ENCODE results near the gene GNAS.
A peak's percentile ranks its signal among the peaks of the same experiment; 100 is the strongest.

Gene GNAS

DNA sequence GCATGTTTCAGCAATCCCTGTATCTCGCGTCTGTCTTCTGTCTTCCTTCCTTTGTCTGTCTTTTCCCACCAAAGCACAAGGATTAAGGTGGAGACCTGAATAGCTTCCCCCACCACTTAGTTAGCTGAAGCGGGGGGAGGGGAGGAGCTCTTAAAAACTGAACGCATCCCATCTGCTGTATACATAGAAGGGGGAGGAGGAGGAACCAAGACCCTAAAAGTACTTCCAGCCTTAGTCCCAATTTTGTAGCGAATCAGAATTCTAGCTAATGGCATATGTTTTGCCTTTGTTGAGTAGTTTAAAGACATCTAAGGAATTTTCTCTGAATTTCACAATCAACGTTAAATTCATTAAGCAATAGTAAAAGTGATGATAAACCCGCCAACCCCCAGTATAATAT is 47.9 kb downstream of the GNAS start:
- DNase-seq: no peak

DNA sequence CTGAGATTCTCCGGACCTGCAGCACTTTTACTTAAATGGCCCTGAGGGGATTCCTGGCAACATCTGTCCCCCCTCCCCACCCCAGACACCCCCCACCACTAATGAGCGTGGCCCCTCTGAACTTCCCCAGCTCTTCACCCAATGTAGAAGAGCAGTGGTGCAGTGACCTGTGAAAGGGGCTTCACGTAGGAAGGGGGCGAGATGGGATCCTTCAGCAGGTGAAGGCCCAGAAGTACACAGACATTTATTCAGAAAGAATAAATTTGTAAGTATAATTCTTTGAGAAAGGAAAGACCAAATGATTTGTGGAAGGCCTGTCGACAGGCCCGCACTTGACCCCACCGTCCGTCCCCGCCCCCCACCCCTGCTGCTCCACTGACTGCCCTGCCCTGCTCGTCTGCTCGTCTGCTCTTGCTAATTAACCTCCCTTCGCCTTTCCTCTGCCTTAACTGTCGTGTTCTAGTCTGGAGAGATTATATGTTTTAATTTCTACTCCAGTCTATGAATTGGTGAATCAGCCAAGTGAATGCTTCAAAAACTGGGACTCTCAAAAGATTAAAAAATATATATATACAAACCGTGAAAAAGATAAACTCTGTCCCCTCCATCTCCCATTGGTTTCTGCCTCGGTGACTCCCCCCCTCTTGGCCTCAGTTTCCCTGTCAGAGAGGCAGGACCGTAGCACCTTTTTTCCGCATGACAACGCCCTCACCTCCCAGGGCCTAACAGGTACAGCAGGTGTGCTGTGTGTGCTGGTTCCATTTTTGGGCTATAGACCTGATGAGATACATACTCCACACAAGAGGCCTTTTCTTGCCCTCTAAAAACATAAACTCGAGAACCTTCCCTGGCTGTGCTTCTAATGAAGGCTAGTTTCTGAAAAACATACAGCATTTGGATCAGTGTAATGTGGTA is 49.2 kb downstream of the GNAS start:
- no peak for DNase-seq

DNA sequence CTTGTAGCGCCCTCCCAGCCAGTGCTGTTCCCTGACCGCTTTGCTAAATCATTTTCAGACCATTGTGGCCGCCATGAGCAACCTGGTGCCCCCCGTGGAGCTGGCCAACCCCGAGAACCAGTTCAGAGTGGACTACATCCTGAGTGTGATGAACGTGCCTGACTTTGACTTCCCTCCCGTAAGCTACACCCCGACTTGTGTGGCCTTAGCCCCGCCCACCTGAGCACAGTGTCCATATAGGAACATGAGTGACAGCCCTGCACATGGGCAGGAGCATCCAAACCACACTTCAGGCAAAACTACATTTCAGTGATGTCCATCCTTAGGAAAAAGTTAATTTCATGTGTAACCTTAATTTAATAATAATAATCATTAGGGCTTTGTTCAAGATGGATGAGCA is 51.1 kb downstream of the GNAS start:
- no peak for DNase-seq

DNA sequence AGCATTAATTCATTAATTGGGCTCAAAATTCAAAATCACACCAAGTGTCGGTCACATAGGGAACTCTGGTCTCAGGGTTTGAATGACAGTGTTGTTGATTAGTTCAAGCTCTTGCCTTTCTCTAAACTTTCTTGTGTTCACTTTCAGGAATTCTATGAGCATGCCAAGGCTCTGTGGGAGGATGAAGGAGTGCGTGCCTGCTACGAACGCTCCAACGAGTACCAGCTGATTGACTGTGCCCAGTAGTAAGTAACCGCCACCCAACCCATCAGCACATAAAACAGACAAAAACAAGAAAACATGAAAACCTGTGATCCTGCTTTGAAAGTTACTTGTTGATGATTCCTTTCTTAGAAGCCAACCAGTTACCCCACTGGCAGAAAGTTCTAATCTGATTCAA is 52.7 kb downstream of the GNAS start:
- DNase-seq: no peak

DNA sequence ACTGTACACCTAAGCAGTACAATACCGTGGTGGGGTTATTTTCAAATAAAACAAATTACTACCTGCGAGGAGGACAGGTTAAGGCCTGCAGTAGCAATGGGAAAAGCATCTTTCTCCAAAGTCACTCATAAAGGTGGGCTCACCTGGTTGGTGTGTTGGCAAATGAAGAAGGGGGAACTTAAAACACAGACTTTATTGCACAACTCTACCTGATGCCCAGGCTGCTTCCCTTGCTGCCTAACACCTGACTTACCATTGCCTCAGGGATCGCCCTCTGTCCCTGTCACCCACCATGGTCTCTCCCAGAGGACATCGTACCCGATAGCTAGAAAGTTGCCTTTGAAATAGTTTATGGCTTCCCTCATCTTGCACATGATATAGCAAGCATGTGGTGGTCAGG is 53.6 kb downstream of the GNAS start:
- no peak for DNase-seq

DNA sequence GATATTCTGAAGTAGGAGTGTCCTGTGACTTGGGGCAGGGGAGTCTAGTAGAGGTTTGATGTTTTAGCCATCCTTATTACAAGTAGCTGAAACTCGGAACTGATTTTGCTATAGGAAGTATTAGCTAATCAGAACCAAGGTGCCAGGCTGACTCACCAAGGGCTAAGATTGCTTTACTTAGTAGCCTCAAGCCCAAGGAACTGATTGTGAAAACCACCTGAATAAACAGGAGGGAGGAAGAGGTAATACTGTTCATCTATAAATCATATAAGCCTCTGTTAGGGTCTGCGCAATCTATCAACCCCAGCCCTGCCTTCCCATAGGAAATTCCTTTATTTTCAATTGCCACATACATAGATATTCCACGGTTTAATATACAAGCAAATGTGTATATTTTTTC is 54.4 kb downstream of the GNAS start:
- DNase-seq: peak; percentile 23

DNA sequence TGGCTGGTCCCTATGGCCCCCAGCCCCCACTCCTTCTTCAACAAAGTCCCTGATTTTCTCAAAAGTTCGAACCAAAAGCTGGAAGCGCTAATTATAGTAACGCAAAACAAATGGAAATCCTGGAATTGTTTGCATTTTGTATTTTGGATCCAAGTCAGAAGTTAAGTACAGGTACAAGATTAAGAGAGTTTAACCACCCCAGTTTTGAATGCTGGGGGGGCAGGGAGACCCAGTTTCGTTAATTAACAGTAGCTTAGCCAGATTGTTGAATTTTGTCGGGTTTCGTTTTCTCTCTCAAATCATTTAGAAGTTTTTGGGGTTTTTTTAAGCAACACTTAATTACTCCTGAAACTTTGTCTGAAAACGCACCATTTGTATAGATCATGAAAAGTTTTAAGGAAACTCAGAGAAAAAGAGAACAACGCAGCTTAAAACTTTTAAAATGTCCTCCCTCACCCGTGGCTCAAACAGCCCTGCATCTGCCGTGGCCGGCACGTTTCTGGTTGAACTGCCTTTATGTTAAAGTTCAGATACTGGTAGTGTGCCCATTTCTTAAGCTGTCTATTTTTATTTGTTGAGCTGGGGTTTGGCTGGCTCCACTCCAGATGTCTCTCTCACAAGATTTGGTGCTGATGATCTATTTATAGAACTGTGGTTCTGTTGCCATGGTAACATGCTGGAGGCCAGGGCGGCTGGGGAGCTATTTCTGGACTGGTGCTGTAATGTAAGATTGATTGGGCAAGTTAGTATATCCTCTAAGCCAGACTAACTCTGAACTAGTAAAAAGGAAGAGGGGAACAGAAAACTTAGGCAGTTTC is 55.0 kb downstream of the GNAS start:
- DNase-seq: peak; percentile 97

DNA sequence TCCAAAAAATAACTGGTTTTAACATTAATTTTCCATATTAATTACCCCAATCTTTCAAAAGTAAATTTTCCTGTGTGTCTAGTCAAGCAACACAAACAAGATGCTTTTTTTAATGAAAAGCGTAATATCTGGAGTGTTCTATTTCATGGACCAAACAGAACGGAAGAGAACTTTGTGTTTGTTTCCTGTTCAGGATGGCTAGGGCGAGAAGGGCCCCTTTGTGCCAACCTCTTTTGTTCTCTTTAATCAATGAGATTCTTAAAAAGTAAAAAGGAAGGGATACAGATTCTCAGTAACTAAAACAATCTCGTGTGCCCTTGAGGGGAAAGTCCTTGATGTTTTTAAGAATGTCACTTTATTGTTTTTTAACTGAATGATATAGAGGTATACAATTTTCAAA is 55.7 kb downstream of the GNAS start:
- DNase-seq: no peak

DNA sequence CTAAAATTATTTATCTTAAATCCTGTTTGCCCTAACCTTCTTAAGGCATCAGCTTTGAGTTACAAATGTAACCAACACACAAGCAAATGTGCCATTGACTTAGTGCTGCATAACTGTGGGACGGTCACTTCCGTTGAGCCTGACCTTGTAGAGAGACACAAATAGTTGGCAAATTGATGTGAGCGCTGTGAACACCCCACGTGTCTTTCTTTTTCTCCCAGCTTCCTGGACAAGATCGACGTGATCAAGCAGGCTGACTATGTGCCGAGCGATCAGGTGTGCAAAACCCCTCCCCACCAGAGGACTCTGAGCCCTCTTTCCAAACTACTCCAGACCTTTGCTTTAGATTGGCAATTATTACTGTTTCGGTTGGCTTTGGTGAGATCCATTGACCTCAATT is 56.4 kb downstream of the GNAS start:
- no peak for DNase-seq

DNA sequence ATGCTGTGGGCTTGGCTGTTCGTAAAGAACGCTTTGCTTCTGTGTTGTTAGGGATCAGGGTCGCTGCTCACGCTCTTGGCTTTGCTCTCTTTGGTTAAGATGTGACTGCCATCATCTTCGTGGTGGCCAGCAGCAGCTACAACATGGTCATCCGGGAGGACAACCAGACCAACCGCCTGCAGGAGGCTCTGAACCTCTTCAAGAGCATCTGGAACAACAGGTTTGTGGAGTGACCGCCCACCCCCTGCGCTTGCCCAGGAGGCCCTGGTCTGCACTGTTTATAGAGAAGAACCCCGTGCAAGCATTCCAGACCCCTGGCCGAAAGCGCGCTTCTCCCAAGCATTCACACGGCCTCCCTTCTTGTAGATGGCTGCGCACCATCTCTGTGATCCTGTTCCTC is 57.1 kb downstream of the GNAS start:
- DNase-seq: no peak

DNA sequence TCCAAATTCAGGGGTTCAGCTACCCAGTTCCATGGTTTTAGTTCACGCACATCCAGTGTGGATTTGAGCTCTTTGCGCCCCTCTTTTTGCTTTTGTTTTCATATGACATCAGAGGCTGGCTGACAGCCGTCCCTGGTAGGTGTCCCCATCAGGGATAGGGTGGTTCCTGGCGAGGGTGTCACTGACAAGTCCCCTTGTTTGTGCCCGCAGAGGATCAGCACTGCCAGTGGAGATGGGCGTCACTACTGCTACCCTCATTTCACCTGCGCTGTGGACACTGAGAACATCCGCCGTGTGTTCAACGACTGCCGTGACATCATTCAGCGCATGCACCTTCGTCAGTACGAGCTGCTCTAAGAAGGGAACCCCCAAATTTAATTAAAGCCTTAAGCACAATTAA is 58.0 kb downstream of the GNAS start:
- DNase-seq: no peak

DNA sequence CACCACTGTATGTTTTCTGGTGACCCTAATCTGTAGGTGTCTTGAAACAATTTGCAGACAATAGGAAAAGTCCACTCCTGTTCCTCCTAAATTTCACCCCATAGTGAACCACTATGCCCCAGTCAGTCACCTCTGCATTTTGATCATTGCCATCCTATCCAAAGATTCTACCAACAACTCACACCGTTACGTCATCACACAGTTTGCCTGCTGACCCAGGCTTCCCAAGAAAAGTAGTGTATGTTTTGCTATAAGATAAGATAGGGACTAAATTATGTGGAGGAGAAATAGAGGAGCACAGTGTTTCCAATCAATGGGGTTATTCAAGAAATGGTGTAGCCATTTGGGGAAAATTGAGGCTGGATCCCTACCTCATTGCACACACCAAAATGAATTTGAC is 58.8 kb downstream of the GNAS start:
- DNase-seq: no peak

DNA sequence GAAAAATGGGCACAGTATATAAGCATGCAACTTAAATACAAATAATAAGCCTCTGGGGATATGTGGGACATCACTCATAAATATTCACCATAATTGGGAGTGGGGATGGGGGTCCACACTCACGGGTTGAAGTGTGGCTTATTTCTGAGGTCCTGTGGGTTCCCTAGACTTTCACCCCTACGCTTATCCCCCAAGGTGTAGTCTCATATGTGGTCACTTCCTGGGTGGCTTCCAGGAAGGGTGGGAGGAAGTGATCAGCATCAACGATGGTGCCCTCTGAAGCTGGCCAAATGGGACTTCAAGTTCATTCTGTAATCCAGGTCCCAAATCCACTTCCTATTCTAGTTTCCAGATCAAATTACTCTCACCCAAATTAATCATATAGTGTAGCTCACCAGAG is 59.5 kb downstream of the GNAS start:
- no peak for DNase-seq

DNA sequence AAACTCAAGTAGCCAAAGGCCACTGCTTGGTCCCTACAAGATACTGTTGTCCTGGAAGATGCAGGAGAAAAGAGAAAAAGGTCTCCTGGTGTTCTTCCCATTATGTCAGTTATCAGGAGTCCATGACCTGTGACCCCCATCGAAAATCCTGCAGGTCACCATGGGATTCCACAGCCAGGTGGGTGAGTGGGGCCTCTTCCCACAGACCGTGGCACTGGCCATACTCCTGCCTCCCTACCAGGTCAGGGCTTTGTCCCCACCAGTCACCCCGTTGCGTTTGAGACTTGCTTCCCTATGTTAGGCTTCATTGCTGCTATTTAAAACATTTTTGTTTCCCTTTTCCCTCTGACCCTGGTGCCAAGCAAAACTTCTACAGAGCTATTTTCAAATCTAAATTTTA is 60.6 kb downstream of the GNAS start:
- DNase-seq: no peak

DNA sequence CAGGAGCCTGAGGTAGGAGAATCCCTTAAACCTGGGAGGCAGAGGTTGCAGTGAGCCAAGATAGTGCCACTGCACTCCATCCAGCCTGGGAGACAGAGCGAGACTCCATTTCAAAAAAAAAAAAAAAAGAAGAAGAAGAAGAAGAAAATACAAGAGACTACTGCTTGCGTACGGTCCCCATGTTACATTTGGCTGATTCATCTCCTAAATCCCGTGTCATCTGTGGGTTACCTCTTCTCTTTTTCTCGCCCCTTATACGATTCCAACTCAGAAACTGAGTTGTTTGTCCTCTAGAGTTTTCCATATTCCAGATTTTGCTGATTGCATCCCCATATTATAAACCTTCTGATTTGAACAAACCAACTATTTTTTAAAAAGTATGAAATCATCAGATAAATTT is 66.1 kb downstream of the GNAS start:
- no peak for DNase-seq

DNA sequence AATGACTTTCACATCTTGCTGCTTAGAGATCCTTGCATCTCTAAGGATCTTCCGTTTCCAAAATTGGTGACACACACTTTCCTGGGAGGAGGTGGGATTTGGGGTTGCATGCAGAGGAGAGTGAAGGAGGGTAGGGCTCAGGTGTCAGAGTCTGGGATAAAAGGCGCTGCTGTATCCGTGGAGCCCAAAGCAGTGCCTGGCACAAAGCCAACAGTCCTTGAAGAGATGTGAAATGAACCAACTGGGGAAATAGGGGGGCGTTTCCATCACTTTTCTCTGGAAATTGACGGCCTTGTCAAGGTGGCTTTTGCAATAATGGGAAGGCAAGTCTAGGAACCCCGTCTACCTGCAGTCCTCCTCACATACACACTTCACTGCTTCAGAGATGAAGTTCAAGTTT is 69.0 kb downstream of the GNAS start:
- DNase-seq: no peak

DNA sequence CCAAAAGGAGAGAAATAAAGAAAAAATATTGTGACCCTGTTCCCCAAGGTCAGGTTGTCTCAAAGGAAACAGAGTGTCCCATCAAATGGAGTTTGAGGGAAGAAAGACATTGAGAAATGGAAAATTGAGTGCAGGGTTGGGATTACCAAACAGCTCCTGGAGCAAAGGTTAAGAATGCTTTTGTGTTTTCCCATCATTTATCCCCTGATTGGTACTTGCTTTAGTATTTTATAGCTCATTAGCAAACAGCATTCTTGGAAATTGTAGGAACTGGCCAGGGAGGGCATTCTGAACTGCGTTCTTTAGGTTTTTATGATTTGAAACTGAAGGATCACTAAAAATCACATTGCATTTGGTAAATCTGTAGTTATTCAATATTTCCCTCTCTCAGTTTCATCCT is 69.5 kb downstream of the GNAS start:
- no peak for DNase-seq

DNA sequence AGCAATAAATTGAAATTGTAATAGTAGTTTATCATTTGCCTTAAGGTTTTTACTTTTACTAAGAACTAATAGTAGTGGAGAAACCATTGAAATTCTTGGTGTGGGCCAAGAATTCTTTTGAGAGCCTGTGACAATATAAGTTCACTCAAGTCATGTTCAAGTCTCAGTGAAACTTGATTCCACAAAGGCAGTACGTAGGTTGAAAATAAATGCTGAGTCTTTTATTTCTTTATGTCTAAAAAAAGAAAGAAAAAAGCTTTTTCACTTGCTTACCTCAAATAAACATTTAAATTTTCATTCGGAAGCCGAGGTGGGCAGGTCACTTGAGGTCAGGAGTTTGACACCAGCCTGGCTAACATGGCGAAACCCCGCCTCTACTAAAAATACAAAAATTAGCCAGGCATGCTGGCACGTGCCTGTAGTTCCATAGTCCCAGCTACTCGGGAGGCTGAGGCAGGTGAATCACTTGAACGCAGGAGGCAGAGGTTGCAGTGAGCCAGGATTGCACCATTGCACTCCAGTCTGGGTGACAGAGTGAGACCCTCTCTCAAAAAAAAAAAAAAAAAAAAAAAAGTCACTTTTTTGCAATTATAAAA is 70.7 kb downstream of the GNAS start:
- DNase-seq: no peak

DNA sequence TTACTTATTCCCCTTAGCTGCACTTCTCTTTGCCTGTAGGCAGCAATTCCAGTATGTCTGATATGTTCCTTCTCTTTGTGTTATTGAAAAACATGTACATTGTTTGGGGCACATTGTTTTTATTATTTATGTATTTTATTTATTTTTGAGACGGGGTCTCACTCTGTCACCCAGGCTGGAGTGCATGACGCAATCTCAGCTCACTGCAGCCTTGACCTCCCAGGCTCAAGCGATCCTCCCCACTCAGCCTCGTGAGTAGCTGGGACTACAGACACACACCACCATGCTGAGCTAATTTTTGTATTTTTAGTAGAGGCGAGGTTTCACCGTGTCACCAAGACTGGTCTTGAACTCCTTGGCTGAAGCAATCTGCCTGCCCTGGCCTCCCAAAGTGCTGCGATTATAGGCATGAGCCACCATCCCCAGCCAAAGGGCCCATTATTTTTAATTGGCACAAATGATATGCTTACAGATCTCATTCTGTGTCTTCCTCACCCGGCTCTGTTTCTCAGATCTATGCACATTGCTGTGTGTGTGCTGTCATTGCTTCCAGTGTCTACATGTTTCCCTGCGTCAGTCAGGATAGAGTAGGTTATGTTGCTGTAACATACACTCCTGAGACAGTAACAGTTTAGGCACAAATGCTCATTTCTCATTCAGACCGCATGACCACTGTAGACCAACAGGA is 74.4 kb downstream of the GNAS start:
- no peak for DNase-seq

DNA sequence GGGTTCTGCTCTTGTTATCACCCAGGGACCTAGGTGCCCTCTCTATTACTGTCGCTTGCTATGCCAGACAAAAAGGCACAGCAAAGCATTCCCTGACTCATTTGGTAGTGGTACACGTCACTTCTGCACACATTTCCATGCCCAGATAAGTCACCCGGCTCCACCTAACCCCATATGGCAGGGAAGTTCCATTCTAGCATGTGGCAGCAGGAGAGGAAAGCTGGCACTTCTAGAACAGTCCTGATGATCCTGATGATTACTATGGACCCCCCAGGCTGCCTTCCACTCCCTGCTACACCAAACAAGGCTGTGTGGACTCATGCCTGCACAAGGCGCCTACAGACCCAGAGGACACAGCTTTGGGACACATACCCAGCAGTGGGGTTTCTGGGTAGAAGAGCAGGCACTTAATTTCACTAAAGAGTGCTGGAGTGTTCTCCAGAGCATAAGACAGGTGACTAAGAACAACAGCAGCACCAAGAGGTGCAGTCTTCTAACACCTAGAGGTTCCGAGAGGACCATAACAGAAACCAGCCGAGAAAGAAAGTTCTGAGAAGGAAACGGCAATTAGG is 75.1 kb downstream of the GNAS start:
- DNase-seq: no peak

DNA sequence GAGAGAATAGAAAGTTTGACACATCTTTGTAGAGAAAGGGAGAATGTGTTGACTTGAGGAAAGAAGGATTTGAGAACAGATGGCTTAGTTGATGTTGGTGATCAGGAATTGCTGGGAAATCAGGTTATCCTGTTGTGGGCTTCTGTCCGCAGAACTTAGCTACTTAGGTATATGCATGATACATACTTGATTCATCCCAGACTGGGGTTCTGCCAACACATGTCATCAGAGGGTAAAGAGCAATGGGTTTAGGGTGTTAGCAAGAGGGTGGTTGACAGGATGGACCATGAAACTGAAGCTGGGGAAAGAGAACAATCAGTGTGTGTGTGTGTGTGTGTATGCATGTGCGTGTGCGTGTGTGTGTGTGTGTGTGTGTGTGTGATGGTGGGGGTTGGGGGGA is 78.0 kb downstream of the GNAS start:
- no peak for DNase-seq

DNA sequence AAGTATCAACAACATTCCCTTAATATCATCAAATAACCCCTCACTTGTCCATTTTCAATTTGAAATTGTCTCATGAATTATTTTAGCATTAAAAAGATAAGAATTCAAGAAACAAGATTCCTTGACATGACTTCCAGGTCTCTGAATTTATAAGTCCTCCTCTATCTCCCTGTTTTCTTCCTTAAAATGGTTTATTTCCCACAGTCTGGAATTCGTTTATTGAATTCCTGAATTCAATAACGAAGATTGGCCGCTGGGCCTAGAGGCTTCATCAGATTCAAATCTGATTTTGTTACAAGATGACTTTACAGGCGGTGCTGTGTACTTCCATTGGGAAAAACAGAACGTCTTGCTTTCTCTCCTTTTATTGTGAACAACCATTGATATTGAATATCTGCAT is 79.7 kb downstream of the GNAS start:
- DNase-seq: no peak

DNA sequence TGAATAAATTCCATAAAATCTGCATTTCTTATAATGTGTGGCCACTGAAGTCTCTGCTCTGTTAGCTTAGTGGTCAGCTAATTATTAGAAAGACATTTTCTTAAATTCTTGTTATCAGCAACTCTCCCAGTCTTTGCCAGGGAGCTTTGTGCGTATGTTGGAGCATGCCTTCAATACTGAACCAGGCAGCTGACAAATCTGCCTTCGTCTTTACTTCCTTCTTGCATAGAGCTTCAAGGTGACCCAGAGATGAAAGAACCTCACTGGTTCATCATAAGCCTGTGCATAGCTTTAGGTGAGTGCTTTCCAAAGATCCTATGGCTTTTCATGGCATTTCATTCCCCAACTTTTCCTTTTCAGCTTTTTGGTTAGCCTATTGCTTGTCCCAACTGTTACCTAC is 85.6 kb downstream of the GNAS start:
- no peak for DNase-seq

All from hematopoietic multipotent progenitor cell treated with erythropoietin and hydrocortisone succinate and interleukin-3 and kit ligand, for 4 days (in vitro differentiated cells).